GM18505 (cell line): ENCODE results near the gene ZFAND3.
"Not testable (repeated sequence)": the region's sequence is repeated elsewhere in the genome, so short reads cannot be mapped to it uniquely, and the experiment has no call there.

Source experiments
- ATAC-seq: cut with Tn5 transposase; IDR thresholded peaks from one replicate; pipeline ENCODE4 v1.9.1; 2021; ENCODE audit not compliant: unreplicated experiment
- POLR2A ChIP-seq: IDR thresholded peaks from 4 replicates; pipeline ENCODE4 v1.6.1; 2011; ENCODE audit warnings: borderline replicate concordance; ENCODE audit not compliant: insufficient read depth, insufficient read length; ENCODE audit errors: extremely low read depth

The ZFAND3 gene

DNA sequence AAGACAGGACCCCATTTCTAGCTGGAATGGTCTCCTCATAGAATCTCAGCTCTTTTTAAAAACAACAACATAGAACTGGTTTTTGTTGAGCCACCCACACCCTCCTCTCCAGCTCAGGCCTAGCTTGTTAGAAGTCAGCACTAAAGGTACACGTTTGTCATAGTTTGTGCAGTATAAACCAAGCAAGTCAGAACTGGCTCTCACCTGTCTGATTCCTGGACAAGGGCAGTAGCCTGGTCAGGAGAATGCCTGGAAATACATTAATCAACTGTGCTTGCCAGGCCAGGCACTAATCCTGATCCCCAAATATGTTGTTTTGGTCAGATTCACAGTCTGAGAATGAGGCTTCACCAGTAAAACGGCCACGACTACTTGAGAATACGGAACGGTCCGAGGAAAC, 296.7 kb downstream of the ZFAND3 start:
- no peak for TF ChIP-seq POLR2A
- no peak for ATAC-seq

DNA sequence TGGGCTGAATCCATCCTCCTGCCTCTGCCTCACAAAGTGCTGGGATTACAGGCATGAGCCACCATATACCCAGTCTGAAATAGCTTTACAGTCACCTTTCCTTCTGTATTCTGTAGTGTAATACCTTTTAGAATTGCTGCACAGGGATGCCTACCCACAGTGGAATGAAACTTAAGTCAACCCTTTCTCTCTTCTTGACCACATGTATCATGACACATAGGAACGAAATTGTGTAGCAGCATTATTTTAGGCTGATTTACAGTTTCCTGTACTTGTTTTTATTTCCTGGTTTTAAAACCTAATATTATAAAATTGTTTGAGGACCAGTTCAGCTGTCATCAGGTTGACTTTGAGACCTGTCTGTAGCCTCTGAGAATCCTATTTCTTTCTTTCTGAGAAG, 297.8 kb downstream of the ZFAND3 start:
- no peak for ATAC-seq
- TF ChIP-seq POLR2A, result no peak

DNA sequence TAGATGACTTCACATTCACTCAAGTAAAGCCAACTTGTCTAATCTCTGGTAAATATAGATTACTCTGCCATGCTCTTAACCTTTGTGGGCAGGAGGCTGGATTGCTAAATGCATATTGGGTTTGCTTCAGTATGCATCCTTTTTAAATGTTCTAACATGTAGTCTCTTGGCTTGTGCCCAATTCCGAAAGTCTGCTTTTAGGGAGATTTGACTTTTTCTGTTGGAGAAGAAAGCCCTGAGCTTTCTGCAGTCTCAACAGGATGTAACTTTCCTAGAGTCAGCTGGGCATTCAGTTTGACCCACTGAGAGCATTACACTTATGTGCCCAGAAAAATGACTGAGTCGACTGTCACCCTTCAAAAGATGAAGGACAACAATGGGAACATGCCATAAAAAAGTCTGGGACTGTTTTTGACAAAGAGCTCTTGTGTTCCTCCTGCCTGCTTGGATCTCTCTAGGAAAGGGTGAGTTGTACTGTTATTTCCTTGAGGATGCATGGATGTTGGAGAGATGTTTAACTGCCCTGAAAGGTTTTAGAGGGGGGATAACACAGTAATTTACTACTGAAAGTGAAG, 299.4 kb downstream of the ZFAND3 start:
- no peak for ATAC-seq
- TF ChIP-seq POLR2A, result no peak

DNA sequence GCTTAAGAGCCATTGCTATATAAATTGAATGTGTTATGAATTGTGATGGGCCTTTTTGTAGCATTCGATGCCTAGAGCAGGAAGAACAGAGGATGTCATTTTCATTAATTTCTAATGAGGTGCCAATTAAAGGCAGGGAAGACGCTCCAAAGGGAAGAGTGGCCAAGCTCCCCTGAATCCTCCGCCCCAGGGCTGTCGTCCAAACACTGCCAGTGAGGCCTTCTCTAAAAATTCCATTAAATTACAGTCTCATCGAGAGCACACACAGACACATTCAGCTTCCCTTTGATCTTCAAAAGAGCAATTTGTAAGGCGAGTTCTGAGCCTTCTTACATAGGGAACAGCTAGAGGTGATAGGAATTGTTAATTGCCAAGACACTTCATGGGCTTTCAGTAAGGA, 300.0 kb downstream of the ZFAND3 start:
- no peak for TF ChIP-seq POLR2A
- ATAC-seq, result no peak

DNA sequence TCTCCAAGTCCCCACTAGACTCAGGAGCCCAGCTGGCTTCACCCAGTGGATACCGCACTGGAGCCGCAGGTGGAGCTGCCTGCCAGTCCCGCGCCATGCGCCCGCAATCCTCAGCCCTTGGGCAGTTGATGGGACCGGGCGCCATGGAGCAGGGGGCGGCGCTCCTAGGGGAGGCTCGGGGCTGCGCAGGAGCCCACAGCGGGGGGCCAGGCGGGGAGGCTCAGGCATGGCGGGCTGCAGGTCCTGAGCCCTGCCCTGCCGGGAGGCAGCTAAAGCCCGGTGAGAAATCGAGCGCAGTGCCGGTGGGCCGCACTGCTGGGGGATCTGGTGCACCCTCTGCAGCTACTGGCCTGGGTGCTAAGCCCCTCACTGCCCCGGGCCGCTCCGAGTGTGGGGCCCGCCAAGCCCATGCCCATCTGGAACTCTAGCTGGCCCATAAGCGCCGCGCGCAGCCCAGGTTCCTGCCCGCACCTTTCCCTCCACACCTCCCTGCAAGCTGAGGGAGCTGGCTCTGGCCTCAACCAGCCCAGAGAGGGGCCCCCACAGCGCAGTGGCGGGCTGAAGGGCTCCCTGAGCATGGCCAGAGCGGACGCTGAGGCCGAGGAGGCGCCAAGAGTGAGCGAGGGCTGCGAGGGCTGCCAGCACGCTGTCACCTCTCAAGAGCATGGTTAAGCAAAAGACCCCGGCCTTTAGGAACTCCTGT, 304.8 kb downstream of the ZFAND3 start:
- not testable (repeated sequence) for ATAC-seq

DNA sequence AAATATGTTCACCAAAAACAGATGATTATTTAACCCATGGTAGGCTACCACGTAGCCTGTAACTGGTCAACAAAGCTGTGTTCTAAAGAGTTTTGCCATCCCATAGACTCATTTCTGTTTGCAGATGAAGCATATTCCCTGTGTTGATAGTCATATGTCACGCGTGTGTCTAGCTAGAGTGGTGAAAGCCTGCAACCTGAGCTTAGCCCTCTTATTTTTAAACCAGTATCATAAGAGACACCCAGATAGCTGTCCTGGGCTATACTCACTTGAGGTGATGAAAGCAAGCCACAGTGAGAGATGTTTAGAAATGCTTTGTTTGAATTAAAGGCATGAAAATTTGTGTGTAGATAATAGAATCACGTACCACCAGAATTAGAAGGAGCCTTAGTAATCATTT, 307.8 kb downstream of the ZFAND3 start:
- no peak for TF ChIP-seq POLR2A

DNA sequence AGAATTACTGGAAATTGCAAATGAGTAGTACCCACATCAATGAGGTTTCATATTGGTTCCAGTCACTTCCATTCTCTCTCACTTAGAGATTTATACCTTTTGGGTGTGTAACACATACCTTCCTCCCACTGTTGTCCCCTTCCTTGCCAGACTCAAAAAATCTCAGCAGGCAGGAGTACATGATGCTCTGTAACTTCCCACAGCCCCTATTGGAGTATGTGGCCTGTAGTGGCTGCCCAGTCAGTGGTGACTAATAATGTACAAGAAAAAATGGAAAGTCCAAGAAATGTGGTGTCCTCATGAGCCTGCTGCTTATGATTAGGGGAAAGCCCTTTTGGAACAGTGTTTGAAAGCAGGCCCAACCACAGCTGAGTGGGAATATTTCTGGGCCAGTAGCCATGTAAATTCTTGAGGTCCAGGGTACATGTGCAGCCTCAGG, 312.0 kb downstream of the ZFAND3 start:
- ATAC-seq, result no peak
- TF ChIP-seq POLR2A, result no peak

More for the DNA sequence above, 307.8 kb downstream of the ZFAND3 start:
- ATAC-seq, result no peak

DNA sequence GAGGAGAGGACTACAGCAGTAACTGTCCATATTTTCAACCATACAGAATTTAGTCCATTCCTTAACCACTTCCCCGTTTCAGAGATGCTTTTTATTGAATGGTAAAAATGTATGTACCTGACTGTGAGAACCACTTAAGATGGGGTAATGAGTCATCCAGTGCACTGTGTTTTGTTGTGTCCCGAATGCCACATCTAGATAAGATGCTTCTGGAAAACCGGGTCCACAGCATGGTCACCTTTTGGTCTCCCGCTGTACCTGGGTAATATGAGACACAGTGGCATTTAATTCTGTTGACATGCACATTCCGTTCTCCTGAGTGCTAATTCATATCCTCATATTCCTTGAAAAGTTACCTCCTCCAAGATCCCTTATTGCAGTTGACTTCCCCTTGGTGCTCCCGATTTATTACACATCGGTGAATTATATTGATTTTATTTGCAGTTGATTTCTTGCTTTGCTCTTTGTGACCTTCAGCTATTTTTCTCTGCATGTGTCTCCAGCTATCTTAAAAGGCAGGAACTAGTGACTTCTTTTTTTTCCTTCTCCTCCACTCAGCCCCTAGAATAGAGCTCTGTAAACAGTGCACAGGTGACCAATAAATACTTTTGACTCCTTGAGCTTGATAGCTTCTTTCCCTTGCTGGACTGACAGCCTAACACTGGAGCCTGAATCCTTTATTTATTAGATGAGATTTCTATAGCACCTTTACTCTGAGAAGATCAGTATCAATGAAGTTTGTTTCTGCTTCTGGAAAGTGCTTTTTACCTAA, 314.6 kb downstream of the ZFAND3 start:
- TF ChIP-seq POLR2A, result no peak
- no peak for ATAC-seq

DNA sequence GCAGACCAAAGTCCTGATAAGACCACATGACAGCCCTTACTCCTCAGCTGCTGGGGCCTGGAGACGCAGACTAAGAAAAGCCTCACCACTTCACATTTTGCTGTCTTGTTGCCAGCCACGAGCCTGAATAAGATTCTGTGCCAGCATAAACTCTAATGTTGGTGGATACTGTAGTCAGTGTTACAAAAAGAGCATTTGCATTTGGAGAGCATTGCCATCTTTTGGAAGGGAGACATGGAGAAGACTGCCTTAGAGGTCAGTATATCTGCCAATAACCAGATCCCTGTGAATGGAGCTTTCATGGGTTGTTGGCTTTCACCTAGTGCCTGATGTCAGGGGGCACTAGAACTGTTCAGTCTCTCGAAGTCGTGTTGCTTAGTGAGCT, 315.2 kb downstream of the ZFAND3 start:
- no peak for TF ChIP-seq POLR2A
- ATAC-seq, result no peak

DNA sequence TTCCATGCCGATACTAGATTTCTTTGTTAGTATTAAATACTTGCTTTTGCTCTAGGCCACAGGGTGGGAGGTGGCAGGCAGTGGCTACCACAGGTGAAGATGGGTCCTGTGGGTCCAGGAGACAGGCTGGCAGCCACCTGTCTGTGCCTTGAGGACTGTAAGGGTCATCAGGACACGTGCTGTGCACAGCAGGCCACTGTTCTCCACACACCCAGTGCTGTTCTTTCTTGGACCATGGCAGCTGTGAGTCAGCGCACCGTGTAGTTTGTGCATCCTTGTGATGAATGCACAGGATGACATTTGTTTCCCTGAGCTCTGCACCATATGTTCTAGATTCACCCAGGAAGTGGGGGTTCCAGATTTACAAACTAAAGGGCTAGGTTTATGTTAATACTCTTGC, 317.0 kb downstream of the ZFAND3 start:
- no peak for ATAC-seq

DNA sequence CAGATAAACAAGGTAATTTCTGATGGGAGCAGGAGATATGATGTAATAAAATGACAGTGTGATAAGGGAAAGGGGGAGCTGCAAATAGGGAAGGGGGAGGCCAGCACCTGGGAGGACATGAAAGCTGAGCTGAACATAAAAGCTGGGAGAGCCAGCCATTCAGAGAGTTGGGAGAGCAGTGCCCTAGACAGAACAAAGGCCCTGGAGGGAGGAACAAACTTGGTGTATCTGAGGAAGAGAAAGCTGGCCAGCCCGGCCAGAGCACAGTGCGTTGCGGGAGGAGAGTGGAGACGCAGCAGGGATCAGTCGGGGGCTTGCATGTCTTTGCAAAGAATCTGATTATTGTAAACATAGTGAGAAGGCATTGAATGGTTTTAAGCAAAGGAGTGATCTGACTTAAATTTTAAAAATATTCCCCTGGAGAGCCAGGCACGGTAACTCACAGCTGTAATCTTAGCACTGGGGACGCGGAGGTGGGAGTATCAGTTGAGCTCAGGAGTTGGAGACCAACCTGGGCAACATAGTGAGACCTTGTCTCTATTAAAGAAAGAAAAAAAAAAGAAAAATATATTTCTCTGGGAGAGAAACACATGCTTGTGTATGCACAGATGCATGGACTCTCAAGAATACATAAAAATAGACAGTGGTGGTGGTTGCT, 318.2 kb downstream of the ZFAND3 start:
- no peak for ATAC-seq
- TF ChIP-seq POLR2A, result no peak

More for the DNA sequence above, 317.0 kb downstream of the ZFAND3 start:
- no peak for TF ChIP-seq POLR2A

DNA sequence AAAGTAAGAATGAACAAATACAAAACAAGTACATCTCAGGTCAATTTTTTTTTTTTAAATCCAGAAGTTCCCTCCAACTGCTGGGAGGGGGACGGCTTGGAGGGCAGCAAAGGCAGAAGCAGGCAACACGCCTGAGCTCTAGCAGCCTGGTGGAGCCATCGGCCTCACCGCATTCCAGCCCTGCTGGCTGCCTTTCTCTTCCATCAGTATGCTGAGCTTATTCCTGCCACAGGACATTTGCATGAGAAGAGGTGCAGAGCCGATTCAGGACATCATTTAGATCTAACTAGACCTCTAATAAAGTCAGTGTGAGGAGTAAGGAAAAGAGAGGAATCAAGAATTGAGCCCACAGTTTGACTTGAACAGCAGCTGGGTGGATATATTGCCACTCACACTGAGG, 318.8 kb downstream of the ZFAND3 start:
- TF ChIP-seq POLR2A, result no peak

DNA sequence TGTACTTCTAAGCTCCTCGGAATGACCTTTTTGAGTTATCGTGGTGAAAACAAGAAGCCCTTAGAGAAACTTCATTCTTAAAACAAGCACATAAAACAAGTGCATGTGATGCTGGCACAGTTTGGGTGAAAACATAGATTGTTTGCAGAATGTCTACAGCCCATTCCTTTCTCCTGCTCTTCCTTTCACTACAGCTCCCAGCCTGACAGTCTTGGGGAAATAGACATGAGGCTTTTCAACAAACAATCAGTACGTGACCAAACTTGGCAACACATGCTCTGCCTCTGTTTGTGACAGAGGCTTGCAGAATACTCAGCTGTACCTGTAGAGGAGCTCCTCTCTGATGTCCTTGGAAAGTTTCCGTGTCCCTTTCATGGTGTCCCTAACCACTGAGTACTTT, 321.6 kb downstream of the ZFAND3 start:
- no peak for ATAC-seq
- TF ChIP-seq POLR2A, result no peak

More for the DNA sequence above, 318.8 kb downstream of the ZFAND3 start:
- ATAC-seq, result no peak
